GM19397 (cell line): Measurements from ENCODE around the gene IL1RAPL2.
"Not testable (repeated sequence)": the region's sequence is repeated elsewhere in the genome, so short reads cannot be mapped to it uniquely, and the experiment has no call there.

Experiments
- ATAC-seq: cut with Tn5 transposase; IDR thresholded peaks from one replicate; pipeline ENCODE4 v1.9.1; 2021; ENCODE audit warnings: mild to moderate bottlenecking, moderate library complexity; ENCODE audit not compliant: unreplicated experiment

The IL1RAPL2 gene

DNA sequence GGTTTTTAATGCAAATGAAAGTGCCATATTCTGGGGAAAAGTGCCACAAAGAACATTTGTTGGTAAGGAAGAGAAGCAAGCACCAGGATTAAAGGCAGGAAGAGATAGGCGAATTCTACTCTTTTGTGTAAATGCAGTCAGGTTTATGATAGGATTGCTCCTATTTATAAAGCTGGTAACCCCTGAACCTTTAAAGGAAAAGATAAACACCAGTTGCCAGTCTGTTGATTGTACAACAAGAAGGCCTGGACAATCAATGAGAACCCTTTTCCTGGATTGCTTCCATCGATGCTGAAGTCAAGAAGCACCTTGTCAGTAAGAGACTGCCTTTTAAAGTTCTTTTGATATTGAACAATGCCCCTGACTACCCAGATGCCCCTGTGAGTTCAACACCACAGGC is 1098.2 kb downstream of the IL1RAPL2 start:
- ATAC-seq = no peak

DNA sequence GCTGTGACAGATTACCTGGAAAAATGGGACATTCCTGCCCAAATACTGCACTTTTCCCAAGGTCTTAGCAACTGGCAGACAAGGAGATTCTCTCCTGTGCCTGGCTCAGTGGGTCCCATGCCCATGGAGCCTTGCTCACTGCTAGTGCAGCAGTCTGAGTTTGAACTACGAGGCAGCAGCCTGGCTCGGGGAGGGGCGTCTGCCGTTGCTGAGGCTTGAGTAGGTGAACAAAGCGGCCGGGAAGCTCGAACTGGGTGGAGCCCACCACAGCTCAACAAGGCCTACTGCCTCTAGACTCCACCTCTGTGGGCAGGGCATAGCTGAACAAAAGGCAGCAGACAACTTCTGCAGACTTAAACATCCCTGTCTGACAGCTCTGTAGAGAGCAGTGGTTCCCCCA is 1118.3 kb downstream of the IL1RAPL2 start:
- not testable (repeated sequence) for ATAC-seq

DNA sequence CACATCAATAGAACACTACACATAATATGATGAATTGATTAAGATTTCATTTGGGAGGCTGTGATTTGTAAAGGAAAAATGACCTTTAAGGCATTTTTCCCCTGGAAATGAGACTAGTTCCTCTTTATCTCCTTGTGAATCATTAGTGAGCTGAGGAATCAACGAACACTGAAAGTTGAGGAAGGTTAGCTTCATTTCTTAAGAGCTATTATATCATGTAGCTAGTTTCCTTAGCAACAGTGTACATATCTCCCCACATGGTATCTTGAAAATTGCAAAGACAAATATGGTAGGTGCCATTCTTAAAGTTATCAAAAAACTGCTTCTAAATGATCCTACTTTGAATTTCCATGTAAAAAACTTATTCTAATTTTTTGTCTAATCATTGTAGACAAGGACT is 1128.8 kb downstream of the IL1RAPL2 start:
- no peak for ATAC-seq

DNA sequence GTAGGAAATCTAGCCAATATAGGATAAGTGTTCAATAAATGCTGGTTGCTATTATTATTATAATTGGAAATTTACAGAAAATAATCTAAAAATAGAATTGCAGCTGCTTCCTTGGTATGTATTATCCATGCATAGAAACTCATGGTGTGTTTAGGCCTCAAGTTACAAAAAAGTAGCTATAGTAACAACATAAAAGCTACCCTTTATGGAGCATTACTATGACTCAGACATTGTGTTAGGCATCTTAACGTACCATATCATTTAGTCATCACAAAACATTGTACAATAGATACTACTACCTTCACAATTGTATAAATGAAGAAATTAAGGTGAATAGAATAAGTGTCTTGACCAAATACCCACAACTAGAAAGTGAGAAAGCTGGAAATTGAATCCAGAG is 1129.5 kb downstream of the IL1RAPL2 start:
- ATAC-seq = no peak

DNA sequence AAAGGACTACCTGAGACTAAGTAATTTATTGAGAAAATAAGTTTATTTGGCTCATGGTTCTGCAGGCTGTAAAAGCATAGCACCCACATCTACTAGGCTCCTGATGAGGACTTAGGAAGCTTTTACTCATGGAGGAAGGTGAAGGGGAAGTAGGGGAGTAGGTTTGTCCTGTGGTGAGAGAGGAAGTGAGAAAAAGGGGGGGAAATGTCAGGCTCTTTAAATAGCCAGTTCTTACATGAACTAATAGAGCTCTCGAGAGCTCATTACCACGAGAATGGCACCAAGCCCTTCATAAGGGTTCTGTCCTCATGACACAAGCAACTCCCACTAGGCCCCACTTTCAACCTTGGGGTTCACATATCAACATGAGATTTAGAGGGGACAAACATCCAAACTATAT is 1130.9 kb downstream of the IL1RAPL2 start:
- ATAC-seq = peak; percentile 67

DNA sequence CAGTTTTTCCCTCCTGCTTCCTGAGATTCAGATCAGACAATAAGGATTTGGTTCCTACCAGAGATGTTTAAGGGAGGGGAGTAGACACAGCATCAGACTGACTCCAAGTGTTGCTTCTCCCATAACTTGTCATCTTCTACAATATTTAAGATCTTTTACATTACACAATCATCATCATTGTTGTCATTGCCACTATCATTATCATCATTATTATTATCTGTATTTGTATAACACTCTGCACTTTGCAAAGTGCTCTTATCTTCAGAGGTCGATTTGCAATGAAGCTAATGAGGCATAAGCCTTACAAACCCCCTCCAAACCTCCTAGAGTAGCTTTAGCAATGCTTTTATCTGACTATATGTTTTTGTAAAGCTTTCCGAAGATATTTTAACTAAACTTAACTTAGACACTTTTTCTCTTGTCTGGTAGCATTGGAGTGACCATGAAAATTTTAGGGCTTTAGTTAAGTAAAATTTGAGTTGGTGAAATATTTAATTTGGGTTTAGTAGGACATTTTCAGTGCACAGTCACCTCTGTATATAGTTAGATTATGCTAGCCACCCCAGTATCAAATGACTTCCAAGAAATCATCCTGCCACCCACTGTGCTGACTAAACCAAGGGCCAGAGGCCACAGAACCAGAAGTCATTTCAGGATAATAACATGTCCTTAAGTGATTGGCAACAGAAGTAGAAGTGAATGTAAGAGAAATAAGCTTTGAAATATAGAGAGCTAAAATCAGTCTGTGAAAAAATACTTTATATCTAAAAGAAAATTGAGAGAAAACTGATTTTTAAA is 1132.2 kb downstream of the IL1RAPL2 start:
- no peak for ATAC-seq

DNA sequence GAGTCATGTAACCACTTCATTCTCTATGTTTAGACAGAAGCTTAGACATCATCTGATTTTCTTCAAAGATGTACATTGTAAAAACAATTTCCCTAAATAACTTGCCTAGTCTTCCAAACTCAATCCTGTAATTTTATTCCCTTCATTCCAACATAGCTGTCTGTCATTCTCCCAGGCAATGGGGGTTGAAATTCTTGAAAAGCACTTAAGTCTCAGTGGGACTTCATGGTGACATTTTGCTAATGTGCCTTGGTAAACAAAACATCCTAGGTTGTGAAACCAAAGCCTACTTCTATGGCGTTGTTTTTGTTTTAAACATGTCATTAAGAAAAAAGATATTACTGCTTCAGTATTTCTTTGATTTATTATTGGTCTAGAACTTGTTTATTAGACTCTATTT is 1134.3 kb downstream of the IL1RAPL2 start:
- no peak for ATAC-seq

DNA sequence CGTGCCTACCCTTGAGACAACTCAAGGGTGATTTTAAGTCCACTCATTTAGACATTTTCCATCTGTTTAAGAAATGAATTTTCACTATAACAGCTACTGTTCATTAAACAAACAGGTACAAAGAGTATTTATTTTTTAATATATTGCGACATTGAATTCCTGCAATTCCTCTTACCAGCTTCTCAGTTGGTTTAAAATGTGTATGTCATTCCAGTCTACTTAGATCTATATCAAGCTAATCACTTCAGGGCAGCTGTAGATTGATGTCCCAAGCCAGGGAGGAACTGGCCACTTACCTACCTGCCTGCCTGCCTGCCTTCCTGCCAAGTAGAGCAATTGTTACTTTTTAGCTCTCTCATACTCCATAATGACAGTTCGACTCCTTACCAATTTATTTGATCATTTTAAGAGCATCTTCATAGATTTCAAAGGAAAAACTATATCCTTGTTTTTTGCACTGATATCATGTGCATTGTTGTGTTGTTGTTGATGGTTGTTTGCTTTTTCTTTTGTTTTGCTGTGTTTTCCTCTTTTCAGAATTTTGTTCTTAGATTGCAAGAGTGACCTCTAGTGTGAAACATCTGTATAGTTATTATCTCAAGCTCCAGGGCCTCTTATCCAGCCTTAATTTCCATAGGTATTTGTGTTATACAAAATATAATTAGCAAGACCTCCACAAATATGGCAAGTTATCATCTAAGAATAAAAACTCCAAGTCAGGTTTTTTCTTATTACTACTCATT is 1135.5 kb downstream of the IL1RAPL2 start:
- no peak for ATAC-seq

DNA sequence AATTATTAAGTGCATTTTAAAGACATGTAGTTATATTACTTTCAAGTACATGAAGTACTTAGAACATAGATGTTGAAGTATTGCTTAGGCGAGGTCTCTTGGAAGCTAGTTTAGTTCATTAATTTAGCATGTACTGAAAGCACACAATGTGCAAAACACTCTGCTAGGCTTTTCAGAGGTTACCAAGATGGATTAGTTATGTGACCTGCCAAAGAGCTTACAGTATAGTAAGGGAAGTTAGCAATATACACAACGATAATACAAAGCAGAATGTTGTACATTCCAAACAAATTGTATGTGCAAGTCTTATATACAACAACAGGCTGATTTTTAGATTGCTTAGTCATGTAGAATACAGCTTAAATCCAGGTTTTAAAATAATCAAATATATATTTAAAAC is 1137.9 kb downstream of the IL1RAPL2 start:
- ATAC-seq = no peak

DNA sequence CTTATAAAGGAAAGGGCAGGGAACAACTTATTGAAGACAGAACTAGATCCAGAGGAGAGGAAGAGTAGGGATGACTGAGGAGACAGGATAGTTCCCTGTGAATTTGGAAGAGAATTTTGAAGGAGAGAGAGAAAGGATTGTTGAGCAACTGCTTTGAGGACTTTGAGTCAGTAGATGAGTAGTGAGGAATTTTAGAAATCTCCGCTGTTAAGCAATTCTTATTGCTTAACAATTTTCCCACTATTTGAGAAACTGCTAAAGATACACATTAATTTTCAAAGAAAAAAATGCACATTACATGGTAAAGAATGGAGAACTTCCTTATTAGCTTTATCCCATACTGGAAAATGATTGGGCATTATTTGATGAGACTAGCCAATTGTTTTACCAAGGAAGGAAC is 1140.0 kb downstream of the IL1RAPL2 start:
- no peak for ATAC-seq

DNA sequence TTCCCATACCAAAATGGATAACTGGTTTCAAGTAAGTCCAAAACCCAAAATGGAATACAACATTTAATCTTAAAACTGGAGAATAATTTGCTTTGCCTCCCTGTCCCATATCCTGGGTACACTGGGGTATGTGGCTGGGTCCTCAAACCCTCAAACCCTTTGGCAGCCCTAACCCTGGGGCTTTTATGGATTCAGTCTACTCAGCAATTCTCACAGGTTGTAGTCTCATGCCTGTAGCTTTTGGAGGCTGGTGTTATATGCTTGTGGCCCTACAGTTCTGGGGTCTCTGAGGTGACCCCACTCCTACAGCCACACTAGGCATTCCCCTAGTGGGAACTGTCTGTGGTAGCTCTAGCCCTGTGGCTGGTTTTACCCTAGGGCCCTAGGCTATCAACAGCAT is 1145.8 kb downstream of the IL1RAPL2 start:
- ATAC-seq = no peak

DNA sequence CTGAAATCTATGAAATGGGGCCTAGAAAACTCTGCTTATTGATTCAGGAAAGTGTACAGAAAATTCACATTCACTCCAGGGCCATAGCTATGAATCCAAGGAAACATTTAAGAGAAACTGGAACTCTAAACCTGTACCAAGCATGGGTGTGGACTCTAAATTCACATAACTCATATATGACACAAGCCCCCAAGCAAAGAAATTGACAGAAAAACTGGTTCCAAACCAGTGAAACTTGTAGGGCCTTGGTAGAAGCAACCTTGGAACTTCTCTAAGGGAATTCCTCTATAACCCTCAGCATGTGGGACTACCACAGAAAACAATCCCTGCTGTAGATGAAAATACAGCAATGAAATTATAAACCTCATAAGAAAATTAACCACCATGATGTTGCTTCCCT is 1149.7 kb downstream of the IL1RAPL2 start:
- no peak for ATAC-seq

DNA sequence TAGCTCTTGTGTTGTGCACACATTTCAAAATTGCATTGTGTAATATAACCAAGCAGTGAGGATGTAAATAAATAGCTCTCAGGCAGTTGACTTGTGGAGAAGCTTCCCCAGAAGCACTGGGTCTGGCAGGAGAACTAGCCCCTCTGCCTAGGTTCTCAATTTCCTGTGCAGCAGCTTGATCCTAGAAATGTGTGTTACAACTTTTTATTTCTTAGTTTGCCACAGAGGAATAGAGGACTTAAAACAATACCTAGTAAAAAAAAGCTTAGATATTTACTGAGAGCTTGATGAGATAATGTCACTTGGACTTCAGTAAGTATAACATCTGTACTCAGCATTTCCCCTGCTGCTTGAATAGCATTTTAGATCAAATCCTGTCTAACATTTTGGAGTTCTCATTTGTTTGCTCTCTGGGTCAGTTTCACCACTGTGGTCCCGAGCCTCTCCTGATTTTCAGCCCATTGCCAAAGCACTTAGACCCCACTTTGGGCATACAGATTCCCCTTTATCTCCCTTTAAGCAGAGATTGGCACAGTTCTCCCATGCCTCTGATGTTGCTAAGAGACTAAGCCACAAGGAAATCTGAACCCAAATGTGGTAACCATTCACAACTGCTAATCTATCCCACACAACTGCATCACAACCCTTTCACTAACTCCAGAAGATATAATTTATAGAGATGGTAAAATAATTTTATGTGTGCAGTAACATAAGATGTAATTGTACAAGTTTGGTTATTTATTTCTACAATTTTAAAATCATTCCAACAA is 1158.2 kb downstream of the IL1RAPL2 start:
- ATAC-seq = no peak

DNA sequence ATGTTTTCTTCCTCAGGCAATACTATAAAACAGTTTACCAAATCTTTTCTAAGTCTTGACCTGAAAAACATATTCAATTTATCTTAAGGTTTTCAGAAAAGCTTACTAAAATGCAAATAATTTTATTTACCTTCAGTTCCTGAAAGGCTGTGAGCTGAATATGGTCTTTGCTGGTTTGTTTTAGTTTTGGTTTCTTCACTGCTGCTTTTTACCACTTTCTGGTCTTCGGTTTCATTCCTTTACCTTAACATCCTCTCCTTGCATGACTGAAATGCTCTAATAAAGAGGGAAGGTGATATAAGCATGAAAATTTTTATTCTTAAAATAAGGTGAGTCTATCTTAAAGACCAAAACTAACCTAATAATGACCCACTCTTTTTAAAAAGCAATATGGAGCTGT is 1159.2 kb downstream of the IL1RAPL2 start:
- ATAC-seq = peak; percentile 64

DNA sequence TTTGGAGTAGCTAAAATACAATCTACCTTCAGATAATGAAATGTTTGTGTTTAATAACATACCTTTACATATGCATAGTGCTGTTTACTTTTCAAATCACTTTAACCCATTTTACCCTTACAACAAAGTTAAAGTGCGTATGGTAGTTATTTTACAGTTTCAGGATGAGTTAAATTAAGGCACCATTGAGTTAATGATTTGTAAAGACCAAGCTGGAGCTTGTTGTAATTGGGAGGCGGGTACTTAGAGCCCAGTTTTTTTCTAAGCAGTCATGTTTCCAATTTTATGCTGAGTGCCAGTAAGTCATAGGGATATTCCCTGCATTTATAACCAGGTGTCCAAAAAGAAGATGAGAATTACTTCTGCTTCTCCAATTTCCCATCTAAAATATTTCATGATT is 1172.2 kb downstream of the IL1RAPL2 start:
- ATAC-seq = peak; percentile 74

DNA sequence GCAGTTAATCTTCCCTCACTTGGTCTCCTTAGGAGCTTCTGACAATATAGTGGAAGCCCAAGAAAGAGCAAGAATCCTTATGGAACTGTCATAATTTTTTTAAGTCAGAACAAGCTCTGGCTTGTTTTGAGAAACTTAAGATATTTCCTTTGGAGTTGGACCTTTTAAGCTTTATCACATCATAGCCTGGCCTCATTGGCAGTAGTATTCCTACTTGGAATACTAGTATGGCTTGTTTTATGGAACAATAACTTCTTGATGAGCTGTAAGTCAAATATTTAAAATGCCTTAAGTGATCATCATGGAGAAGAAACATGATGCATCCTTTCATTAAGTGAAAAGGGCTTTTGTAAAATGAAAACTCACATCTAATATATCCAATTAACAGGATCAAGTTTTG is 1178.3 kb downstream of the IL1RAPL2 start:
- no peak for ATAC-seq

DNA sequence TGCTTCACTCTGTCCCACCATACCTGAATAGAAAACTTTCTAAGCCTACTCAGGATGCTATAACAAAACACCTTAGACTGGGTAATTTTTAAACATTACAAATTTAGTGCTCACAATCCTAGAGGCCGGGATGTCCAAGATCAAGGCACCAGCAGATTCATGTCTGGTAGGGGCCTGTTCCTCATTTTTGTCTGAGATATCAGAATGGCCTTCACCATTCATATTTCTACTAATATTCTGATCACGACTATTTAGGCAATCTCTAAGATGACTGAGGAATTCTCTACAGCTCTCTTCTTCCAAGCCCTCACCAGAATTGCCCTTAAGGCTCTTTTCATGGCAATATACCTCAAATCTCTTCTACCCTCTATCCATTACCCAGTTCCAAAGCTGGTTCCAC is 1178.9 kb downstream of the IL1RAPL2 start:
- no peak for ATAC-seq

DNA sequence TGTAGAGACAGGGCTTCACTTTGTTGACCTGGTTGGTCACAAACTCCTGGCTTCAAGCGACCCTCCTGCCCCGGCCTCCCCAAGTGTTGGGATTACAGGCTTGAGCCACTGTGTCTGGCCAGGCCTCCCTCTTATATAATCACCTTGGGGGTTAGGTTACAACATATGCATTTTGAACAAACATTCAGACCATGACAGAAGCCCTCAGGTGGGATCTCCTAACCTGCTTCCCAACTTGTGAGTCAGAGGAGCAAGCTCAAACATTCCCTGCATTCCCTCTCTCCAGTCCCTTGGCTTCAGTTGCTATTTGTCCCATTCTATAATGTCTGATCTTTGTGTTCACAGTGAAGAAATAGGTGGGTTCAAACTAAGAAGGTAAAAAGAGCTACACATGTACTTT is 1179.9 kb downstream of the IL1RAPL2 start:
- ATAC-seq = no peak

DNA sequence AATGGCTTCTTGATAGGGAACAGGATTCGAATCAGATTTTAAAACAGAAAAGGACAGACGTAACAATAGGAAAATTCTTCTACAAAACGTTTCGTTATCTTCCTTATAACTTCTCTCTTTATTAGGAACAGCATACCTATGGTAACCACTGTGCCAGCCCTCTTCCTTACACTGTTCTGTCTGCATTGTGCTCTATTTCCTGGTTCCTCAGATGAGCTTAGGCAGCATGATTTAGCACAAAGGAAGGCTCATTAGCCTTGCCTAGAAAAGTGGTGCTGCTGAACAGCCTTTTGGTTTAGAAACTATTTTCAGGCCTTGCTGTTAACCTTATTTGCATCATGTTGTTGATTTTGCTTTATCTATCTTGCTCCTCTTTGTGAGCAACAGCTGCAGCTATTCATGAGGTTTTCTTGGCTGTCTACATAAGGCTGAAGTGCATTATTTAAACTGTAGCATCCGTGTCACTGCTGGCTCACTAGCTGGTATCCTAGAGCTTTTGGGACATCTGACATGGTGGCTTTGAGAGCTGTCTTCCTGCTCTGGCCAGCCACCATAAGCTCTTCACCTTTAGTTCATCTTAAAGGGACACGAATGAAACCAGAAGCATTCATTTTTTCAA is 1186.4 kb downstream of the IL1RAPL2 start:
- no peak for ATAC-seq

DNA sequence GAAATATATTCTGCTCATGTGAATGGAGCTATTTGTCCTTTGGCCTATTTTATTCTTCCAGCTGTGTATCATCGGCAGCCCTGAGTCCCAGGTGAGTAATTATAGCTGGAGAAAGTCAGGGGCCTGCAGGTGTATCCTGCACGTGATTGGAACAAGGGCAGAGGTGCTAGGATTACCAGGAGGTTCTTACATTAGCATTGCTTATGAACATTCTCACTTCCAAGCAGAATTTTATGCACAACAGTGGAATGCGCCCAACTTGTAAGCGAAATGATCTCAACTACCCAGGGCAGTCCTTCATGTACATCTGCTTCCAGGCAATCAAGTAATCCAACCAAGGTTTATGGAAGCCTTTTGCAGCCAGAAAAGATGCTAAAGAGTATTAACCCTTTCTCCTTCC is 1187.4 kb downstream of the IL1RAPL2 start:
- no peak for ATAC-seq

DNA sequence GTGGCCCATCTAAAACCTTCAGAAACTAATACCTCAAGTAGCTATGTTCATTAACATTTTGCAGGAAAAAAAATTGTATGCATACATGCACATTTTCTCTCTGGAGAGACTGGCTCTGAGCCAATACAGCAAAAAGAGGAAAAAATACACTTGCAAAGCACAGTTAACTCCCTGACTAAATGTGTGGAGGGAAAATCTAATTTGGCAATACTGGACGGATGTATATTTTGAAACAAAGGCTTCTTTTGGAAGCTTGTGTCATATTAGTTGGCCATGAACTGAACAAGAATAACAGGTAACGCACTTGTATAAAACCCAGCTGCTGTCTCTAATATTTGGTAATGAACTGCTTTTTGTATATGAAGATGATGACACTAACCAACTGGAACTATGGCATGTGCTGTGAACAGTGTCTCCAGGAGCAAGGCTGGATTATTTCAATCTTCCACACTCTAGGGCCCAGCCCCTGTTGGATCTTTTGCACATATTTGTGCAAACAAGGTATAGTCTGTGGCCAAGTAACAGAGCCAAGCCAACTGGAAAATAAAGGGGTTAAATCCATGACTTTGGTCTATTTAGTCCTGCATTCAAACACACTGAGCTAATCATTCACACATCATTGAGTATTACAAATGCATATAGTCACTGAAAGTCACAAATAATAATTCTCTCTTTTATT is 1188.4 kb downstream of the IL1RAPL2 start:
- ATAC-seq = no peak
